ENCODE results near the gene PTPRH. TPM values are rescaled to one million over a fixed set of nuclear protein-coding genes. Genes with fewer than 3 reads are reported as not detected.
A peak's percentile ranks its signal among the peaks of the same experiment; 100 is the strongest.
"Not testable (repeated sequence)": the region's sequence is repeated elsewhere in the genome, so short reads cannot be mapped to it uniquely, and the experiment has no call there.

The PTPRH gene
- total RNA-seq, 2 donors from 2014 or later = 1.3 to 7.8 TPM

- Histone ChIP-seq H3K27me3 (peaks cover 15 to 55% of the 10 kb centered on the region in 2 donors), H3K4me3 (peak overlapping the region; percentile 40 to 45)
- peak; percentile 70 for DNase-seq (ENCODE audit: low spot score)
These were observed 35.4 kb downstream of the PTPRH start for GRCh38 chr19:55173714-55174409.

GRCh38 chr19:55173186-55173713 lies 36.1 kb downstream of the PTPRH start:
- Histone ChIP-seq H3K9me3 (no peaks in the 10 kb centered on the region), H3K36me3 (no peaks in the 10 kb centered on the region), H3K27ac (no peak overlapping the region), H3K4me3 (peak overlapping the region; percentile 40 to 45), H3K27me3 (peaks cover 15 to 52% of the 10 kb centered on the region in 2 donors), H3K4me1 (peaks cover 0 to 15% of the 10 kb centered on the region in 2 donors)
- no peak for TF ChIP-seq CTCF (IDR thresholded peaks at IDR 0.05)
- no peak for DNase-seq (ENCODE audit: low spot score)

More at GRCh38 chr19:55173714-55174409, 35.4 kb downstream of the PTPRH start:
- TF ChIP-seq CTCF (IDR thresholded peaks at IDR 0.05) = no peak
- H3K36me3 ChIP-seq = no peaks in the 10 kb centered on the region
- H3K9me3 ChIP-seq = no peaks in the 10 kb centered on the region
- H3K27ac ChIP-seq = no peak overlapping the region
- peaks cover 0 to 18% of the 10 kb centered on the region in 2 donors for H3K4me1 ChIP-seq

- TF ChIP-seq CTCF (IDR thresholded peaks at IDR 0.05) = no peak
These were observed 36.6 kb downstream of the PTPRH start for GRCh38 chr19:55172741-55173140.

GRCh38 chr19:55172318-55172717 lies 37.0 kb downstream of the PTPRH start:
- H3K4me1 ChIP-seq = peaks cover 0 to 16% of the 10 kb centered on the region in 2 donors
- peaks cover 15 to 43% of the 10 kb centered on the region in 2 donors for H3K27me3 ChIP-seq
- not testable (repeated sequence) for H3K9me3 ChIP-seq; H3K36me3 ChIP-seq; DNase-seq (ENCODE audit: low spot score); H3K4me3 ChIP-seq; H3K27ac ChIP-seq

More at GRCh38 chr19:55172741-55173140, 36.6 kb downstream of the PTPRH start:
- peaks cover 0 to 15% of the 10 kb centered on the region in 2 donors for H3K4me1 ChIP-seq
- peaks cover 15 to 47% of the 10 kb centered on the region in 2 donors for H3K27me3 ChIP-seq
- no peak for DNase-seq (ENCODE audit: low spot score)
- H3K36me3 ChIP-seq = no peaks in the 10 kb centered on the region
- H3K9me3 ChIP-seq = no peaks in the 10 kb centered on the region
- no peak overlapping the region for H3K4me3 ChIP-seq
- no peak overlapping the region for H3K27ac ChIP-seq

- H3K4me3 ChIP-seq = no peak overlapping the region
- H3K9me3 ChIP-seq = no peaks in the 10 kb centered on the region
- no peak for TF ChIP-seq CTCF (IDR thresholded peaks at IDR 0.05)
- no peak overlapping the region for H3K27ac ChIP-seq
- peaks cover 15 to 35% of the 10 kb centered on the region in 2 donors for H3K27me3 ChIP-seq
- DNase-seq (ENCODE audit: low spot score) = no peak
- no peaks in the 10 kb centered on the region for H3K36me3 ChIP-seq
- peaks cover 0 to 25% of the 10 kb centered on the region in 2 donors for H3K4me1 ChIP-seq
These were observed 37.9 kb downstream of the PTPRH start for GRCh38 chr19:55171440-55171839.

GRCh38 chr19:55169136-55169535 lies 40.2 kb downstream of the PTPRH start:
- H3K4me1 ChIP-seq = peaks cover 0 to 25% of the 10 kb centered on the region in 2 donors
- no peak for DNase-seq (ENCODE audit: low spot score)
- no peak overlapping the region for H3K27ac ChIP-seq
- no peaks in the 10 kb centered on the region for H3K36me3 ChIP-seq
- H3K4me3 ChIP-seq = no peak overlapping the region
- H3K27me3 ChIP-seq = peaks cover 4 to 12% of the 10 kb centered on the region in 2 donors
- no peak for TF ChIP-seq CTCF (IDR thresholded peaks at IDR 0.05)
- no peaks in the 10 kb centered on the region for H3K9me3 ChIP-seq

All from right atrium auricular region (tissue), 2 donors.